ENCODE results near the gene DKC1.

DKC1 gene

DNA sequence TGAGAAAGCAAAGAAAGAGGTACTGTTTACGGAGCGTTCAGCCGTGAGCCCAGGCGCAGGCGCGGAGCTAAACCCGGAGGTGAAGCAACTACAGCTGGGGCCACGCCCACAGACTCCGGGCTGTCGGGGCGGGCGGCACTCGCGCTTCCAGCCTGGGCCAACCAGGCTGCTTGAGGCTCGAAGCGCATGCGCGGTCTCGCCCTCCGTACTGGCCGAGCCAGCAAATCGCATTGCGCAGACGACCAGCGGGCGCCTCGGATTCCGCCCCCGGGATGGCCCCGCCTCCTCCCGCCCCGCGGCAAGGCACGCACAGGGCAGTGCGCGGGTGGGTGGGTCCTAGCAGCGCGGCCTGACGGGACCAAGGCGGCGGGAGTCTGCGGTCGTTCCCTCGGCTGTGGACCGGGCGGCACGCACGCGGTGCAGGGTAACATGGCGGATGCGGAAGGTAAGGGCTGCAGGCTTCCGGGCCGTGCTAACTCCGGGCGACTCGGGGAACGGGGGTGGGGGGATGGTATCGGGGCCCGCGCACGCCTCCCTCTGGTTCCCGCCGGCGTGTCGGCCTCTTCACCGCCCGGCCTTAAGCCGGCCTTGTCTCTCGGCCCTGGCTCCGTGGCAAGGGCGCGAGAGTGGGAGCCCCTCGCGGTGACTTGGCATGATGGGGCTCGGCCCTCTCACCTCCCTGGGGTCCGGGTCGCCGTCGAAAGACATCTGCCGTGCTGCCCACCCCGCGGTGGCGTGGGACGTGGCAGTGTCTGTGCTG is at the start of gene DKC1:
TSS of gene DKC1 (plus strand) at position 328 of the 760 bp plus-strand sequence. CDS start at position 430, 102 bp downstream.
- DNase-seq (ENCODE audit: low read depth in 2 of 2) = peak; percentile 91 to 93

DNA sequence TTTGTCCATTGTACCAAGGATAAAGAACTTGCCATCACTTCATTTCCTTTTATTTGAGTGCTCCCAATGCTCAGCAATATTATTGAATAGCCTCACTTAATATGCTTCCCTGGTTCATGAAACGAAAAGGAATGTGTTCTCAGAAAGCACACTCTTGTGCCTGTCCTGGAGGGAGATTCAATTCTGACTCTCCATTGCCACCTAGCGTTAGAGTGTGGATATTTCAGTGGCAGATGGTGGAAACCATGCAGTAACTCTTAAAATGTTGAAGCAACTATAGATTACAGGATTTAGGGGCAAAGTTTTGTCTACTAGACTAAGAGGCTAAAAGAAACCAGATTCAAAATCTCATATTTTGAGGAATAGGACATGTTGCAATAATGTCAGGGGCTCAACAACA is 47.7 kb upstream of the DKC1 start:
- DNase-seq (ENCODE audit: low read depth in 2 of 2) = no peak

DNA sequence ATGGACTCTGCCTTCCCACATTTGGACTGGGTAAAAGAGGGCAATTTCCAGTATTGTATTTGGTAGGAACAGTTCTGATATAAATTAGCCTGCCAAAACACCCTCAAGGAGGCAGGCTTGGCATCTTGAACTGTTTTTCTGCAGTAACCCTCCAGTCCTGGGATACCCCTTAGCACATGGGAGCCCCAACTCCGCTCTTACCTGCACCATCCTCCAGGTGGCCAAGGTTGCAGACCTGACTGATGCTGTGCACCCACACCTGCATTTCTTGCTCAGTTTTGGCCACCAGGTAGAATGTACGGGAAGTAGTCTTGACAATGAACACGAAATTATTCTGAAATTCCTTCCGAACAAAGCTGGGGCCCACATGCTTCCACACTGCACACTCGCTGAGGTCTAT is 46.8 kb upstream of the DKC1 start:
- DNase-seq (ENCODE audit: low read depth in 2 of 2) = no peak

- DNase-seq (ENCODE audit: low read depth in 2 of 2) = no peak
These were observed 44.8 kb upstream of the DKC1 start for GRCh38 chrX:154717824-154718223.

DNA sequence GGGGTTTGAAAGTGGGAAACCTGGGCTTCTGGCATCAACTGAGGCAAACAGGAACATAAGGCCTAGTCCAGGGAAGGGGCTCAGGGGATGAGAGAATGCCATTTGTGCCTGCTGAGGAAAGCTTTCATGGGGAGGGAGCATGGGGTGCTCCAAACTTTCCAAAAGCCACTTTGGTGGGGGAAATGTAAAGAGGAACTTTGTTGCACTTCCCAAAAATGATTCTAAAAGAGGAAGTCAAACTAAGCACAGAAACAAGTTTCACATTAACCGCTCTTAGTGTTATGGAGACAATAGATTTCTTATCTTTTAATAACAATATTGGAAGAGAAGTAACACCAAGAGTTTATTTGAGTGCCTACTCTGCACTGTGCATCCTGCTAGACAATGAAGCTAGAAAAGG is 44.0 kb upstream of the DKC1 start:
- DNase-seq (ENCODE audit: low read depth in 2 of 2) = no peak

GRCh38 chrX:154719132-154719675 is 43.5 kb upstream of the DKC1 start:
- no peak for DNase-seq (ENCODE audit: low read depth in 2 of 2)

GRCh38 chrX:154720067-154720466 is 42.6 kb upstream of the DKC1 start:
- no peak for DNase-seq (ENCODE audit: low read depth in 2 of 2)

- no peak for DNase-seq (ENCODE audit: low read depth in 2 of 2)
These were observed 41.5 kb upstream of the DKC1 start for GRCh38 chrX:154721155-154721554.

DNA sequence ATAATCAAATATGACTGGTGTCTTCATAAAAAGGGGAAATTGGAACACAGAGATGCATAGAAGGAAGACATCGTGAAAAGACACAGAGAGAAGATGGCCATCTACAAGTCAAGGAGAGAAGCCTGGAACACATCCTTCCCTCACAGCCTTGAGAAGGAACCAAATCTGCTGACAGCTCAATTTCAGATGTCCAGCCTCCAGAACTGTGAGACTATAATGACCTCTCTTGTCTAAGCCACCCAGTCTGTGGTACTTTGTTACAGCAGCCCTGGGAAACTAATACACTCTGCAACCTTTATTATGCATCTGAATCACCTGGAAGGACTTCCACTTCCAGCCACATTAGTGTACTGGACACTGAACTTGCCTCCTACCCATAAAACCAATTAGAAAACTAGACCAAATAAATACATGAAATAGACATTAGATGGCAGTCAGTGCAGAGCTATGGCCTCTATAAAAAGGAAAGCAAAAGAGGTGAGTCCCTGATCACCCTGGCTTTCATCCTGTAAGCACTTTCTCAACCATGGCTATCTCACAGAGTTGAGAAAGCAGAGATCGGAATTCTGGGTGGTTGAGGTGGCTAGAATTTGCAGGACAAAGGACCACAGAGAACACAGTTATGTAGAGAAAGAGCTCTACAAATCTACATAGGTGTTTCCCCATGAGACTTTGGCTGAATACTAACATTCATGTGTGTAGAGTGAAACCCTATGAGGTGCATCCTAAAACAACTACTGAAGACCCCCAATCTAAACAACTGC is 37.5 kb upstream of the DKC1 start:
- no peak for DNase-seq (ENCODE audit: low read depth in 2 of 2)

- DNase-seq (ENCODE audit: low read depth in 2 of 2) = no peak
These were observed 35.2 kb upstream of the DKC1 start for GRCh38 chrX:154727418-154727817.

DNA sequence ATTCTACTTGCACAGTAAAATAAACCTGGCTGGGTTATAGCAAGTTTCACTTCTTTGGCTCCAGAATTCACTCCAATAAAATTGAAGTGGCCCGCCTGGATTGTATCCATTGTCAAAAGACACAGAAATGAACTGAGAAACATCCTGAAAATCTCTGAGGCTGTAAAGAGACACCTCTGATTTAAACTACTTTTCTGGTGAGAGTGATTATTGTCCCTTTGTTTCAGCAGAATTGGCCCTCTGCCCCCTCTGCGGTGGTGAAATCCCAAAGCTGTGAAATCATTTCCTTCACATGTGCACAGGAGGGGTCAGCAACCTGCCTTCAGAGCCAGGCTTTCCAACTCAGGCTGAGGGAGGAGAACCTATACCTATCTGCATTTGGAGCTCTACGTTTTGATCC is 34.8 kb upstream of the DKC1 start:
- no peak for DNase-seq (ENCODE audit: low read depth in 2 of 2)

DNA sequence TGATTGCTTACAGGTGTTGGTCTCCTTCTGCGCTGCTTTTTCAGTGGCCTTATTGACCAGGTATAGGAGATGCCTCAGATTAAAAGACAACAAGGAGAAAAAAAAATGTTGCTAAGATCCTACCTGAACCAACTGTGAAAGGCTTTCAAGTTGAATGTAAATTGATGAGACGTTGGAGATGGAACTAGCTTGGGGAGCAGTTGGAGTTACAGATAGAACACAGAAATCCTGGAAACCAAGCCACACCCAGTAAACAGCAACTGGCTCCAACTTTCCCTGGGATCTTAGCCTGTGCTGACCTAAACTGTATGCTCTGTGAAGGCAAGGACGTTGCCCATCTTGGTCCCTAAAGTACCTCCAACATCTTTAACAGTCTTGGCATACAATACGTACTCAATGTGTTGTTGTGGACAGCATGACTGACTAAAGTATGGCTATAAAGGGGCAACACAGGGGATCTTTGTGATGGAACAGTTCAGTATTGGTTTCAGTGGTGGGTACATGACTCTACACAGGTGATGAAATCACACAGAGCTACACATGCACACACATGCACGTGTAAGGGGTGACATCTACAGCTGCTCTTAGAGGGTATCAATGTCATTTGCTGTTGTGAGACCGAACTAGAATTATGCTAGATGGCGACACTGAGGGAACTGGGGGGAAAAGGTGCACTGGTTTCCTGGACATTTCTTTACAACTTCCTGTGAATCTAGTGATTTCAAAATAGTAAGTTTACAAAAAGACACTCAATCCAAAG is 34.1 kb upstream of the DKC1 start:
- DNase-seq (ENCODE audit: low read depth in 2 of 2) = no peak

DNA sequence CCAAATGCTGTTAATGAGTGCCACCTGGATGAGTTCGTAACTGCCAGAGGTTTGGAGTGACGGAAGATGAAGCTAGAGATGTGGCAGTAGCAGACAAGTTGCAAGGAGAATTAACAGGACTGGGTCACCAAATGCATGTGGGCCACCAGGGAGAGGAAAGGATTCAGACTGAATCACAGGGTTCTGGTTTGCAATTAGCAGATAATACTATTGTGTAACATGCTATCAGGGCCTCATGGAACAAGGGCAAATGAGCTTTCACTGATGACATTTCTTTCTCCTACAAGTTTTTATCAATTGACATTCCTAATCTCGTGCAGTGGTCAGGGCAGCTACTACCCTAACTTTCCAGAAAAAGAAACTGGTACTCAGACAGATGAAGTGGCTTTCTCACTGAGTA is 33.2 kb upstream of the DKC1 start:
- DNase-seq (ENCODE audit: low read depth in 2 of 2) = no peak

DNA sequence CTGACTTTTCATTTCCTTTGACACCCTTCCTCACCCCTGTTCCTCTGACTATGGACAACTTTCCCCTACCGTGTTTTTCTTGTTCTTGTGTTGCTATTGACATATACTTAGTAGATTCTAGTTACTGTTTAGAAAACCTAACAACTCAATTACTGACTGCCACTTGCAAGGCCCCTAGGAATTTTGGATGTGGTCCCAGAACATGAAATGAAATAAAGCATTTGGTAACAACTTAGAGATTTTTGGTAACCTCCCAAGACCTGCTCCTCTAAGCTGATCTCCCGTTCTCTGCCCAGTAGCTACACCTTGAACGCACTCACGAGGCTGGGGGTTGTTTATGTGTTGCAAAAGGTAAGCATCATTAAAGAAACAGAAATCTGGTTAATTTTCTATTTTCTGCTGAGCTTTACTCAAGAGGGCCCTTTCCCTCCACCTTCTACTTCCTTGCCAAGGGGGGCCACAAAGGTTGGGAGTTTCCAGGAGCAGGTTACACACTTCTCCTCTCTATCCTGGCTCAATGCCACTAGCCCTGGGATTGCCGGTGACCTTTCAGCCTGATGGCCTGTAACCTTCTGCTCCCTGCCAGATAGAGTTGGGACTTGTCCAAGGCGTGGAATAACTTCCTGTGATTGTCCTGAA is 32.3 kb upstream of the DKC1 start:
- DNase-seq (ENCODE audit: low read depth in 2 of 2) = no peak

- no peak for DNase-seq (ENCODE audit: low read depth in 2 of 2)
These were observed 31.5 kb upstream of the DKC1 start for GRCh38 chrX:154731184-154731583.

DNA sequence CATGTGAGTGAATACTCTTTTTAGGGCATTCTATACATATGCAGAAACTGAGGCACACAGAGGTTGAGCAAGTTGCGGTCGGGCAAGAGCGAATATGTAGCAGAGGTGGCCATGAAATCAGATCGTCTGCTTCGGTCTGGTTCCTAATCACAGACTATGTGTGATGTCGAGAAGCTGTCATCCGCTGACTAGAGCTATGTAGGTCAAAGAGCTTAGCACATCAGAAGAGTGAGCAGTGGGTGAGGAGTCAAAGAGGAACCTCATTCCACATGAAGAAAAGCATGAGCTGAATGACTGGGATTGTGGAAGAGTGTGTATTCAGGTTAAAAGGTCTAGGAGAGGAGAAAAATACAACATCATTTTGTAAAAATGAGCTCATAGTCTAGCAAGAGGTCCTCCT is 30.8 kb upstream of the DKC1 start:
- no peak for DNase-seq (ENCODE audit: low read depth in 2 of 2)

DNA sequence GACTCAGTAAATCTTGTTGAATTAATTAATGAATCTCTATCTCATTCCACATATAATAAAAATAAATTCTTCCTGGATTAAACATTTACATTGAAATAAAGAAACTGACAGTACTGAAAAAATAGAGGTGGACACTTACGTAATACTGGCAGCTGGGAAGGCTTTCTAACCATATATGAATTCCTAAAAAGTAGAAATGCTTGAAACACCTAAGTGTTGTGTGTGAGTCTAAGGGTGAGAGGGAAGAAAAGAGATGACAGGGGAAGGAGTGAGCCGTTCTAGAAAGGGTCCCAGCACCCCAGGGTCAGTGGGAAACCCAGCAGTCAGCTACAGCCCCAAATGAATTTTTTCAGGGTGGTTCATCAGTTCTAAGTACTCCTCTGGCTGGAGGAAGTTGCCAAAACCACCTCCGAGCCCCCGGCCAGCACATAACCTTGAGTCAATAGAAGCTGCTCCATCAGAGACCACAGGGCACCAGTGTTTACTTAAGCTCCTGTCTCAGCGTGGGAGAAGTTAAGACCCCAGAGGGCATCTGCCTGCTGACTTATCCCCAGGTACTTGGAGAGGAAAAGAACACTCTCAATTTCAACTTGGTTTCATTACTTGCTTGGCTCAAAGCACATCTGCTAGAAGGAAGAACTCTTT is 30.1 kb upstream of the DKC1 start:
- no peak for DNase-seq (ENCODE audit: low read depth in 2 of 2)

GRCh38 chrX:154733066-154733425 is 29.6 kb upstream of the DKC1 start:
- no peak for DNase-seq (ENCODE audit: low read depth in 2 of 2)

DNA sequence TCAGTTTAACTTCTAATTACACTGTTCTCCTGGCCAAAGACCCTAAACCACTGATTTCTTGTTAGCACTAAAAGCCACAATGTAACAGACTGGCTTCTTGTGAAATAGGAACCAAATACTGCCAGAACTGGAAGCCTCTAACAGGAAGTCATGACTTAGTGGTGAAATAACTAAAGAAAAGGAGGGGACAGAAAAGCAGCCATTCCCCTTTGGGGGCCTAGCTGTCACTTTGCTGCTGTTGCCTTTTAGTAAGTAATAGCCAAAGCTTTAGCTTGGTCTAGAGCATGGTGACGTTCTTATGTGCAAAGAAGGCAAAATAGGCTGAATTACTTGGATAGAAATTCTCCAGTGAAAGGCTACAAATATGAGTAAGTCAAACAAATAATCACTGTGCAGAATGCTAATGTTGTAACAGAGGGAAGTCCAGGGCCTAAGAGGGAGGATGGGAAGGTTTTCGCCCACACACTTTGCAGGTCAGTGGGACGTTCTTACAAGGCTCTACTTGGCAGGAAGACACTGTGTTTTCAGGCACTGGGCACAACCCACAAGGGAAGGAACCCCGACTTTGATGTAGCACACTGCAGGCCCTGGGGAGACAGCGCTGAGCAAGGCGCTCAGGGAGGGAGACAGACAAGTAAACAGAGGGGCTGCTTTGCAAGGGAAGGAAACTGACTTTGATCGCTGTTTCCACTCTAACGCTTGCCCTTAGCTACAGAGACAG is 28.4 kb upstream of the DKC1 start:
- no peak for DNase-seq (ENCODE audit: low read depth in 2 of 2)

GRCh38 chrX:154735695-154736393 is 26.8 kb upstream of the DKC1 start:
- no peak for DNase-seq (ENCODE audit: low read depth in 2 of 2)

All from stimulated activated CD4-positive, alpha-beta T cell treated with anti-CD3 and anti-CD28 coated beads, Interleukin-15, amount 100 ng/mL, for 48 hours (primary cell).